Ovary (tissue), 9 donors: ENCODE results near the gene MTO1. TPM values are rescaled to one million over a fixed set of nuclear protein-coding genes. Genes with fewer than 3 reads are reported as not detected.
"Not testable (repeated sequence)": the region's sequence is repeated elsewhere in the genome, so short reads cannot be mapped to it uniquely, and the experiment has no call there.

Source experiments
- DNase-seq, 5 donors: peaks; one replicate each; pipeline ENCODE4 v3.0.0-alpha.2; 2019 to 2020
- H3K27ac ChIP-seq, 2 donors: fragments of 200-600 bp; one replicate each; pipeline versions ENCODE4 v1.5.1 to v1.8.0; 2019 to 2022
- H3K27me3 ChIP-seq: fragments of 200-600 bp; one replicate; pipeline ENCODE4 v1.8.0; 2022
- H3K36me3 ChIP-seq: fragments of 200-600 bp; sonication (generic); one replicate; pipeline ENCODE4 v1.5.1; 2019
- H3K4me1 ChIP-seq: one replicate; pipeline ENCODE4 v1.8.1; 2013; ENCODE audit warnings: mild to moderate bottlenecking, moderate library complexity; ENCODE audit not compliant: insufficient read depth
- H3K4me3 ChIP-seq: fragments of 200-600 bp; sonication (generic); one replicate; pipeline ENCODE4 v1.5.1; 2017
- H3K9me3 ChIP-seq, 2 donors: fragments of 200-600 bp in 1 of 2; sonication (generic) in 1 of 2; one replicate each; pipeline versions ENCODE4 v1.5.1 to v1.8.1; 2013 to 2019; ENCODE audit warnings: mild to moderate bottlenecking in 1 of 2, moderate library complexity in 1 of 2
- CTCF ChIP-seq, 3 donors: fragments of 450-650 bp in 2 of 3; fragments of 200-600 bp in 1 of 3; IDR thresholded peaks; one replicate each; pipeline versions ENCODE4 v1.5.1 to v1.8.0; 2016 to 2022; ENCODE audit warnings: antibody characterized with exemption in 3 of 3, mild to moderate bottlenecking in 1 of 3
- EP300 ChIP-seq: sonication (generic); formaldehyde crosslinking; IDR thresholded peaks from one replicate; pipeline ENCODE4 v1.6.1; 2017; ENCODE audit warnings: antibody characterized with exemption
- POLR2A ChIP-seq: fragments of 450-650 bp; IDR thresholded peaks from one replicate; pipeline ENCODE4 v1.6.1; 2017; ENCODE audit warnings: antibody characterized with exemption, mild to moderate bottlenecking, moderate library complexity
- WGBS, 3 donors: extraction: QIAGEN DNeasy Blood & Tissue Kit in 1 of 3; methylation state at CpG; one replicate each; pipeline versions ENCODE4 v1.1.5 to v1.1.7; 2013 to 2017; 5-methylcytosine and 5-hydroxymethylcytosine counted together
- intact Hi-C, 4 donors: fragments of 100-400 bp; cut with DNase I; formaldehyde crosslinking; loops; one replicate each; pipeline versions ENCODE4 v1.11.0 to v1.15.1; 2022 to 2023
- polyA plus RNA-seq, 2 donors: library from polyadenylated mRNA; stranded (reverse); fragments of 200-250 nt in 1 of 2; fragments of 350-450 nt in 1 of 2; fragmentation: Illumina TruSeq in 1 of 2; extraction: RNeasy Lipid Tissue Mini Kit (QIAGEN cat#74804) in 1 of 2; gene quantifications; one replicate each; pipeline ENCODE4 v1.2.3, GENCODE V29; 2013 to 2014
- total RNA-seq, 7 donors: library from RNA; depleted of rRNA in 2 of 7; stranded (reverse); fragments of >200 nt in 2 of 7; fragmentation: NEBNext Ultra II Directional in 3 of 7; extraction: Animal tissue kit (Norgen Biotek cat#: 25700) in 3 of 7; gene quantifications; one replicate each; pipeline versions ENCODE4 v1.1.0 to v1.2.4, GENCODE V29; 2016 to 2023
- donor health status: DM: no; HTN: no; CAD: no; lungs with moderate emphysema.
- donor health status: DM: no; HTN: no; CAD: no.
- donor health status: Bipolar disorder and iron deficiency.
- donor health status: DM: yes; HTN: yes; CAD: no.
- donor health status: DM: no; HTN: no; CAD: no.
- donor health status: DM: yes; HTN: yes; CAD: no.

Gene MTO1
- total and polyA plus RNA-seq, 9 donors: 19.8 to 43.1 (median 31.0) TPM

GRCh38 chr6:73537677-73538076, 76.1 kb downstream of the MTO1 start:
- Histone ChIP-seq H3K27me3 (no peaks in the 10 kb centered on the region), H3K4me3 (no peak overlapping the region), H3K36me3 (no peaks in the 10 kb centered on the region), H3K4me1 (no peaks in the 10 kb centered on the region), H3K27ac (no peak overlapping the region), H3K9me3 (no peaks in the 10 kb centered on the region)
- TF ChIP-seq EP300: no peak
- no peak for TF ChIP-seq POLR2A
- TF ChIP-seq CTCF (IDR thresholded peaks at IDR 0.05): no peak
- intact Hi-C loops: no loop called here
- 76 to 82% (median 76%) methylated on average over 3 of the region's 3 CpGs for WGBS, 3 donors
- no peak for DNase-seq

- H3K4me3 ChIP-seq: no peak overlapping the region
- H3K9me3 ChIP-seq: no peaks in the 10 kb centered on the region
- no peak for TF ChIP-seq POLR2A
- no peak for TF ChIP-seq EP300
- TF ChIP-seq CTCF (IDR thresholded peaks at IDR 0.05): no peak
- intact Hi-C loops: no loop called here
- DNase-seq: no peak
- H3K27me3 ChIP-seq: no peaks in the 10 kb centered on the region
- no peaks in the 10 kb centered on the region for H3K4me1 ChIP-seq
- H3K27ac ChIP-seq: no peak overlapping the region
- WGBS, 3 donors: 92 to 93% (median 92%) methylated on average over 10 of the region's 10 CpGs
- no peaks in the 10 kb centered on the region for H3K36me3 ChIP-seq
Observed at GRCh38 chr6:73538116-73538779, 76.7 kb downstream of the MTO1 start.

GRCh38 chr6:73542481-73542880, 80.9 kb downstream of the MTO1 start:
- H3K9me3 ChIP-seq, DNase-seq, H3K36me3 ChIP-seq, H3K4me1 ChIP-seq, H3K27me3 ChIP-seq, H3K4me3 ChIP-seq, intact Hi-C loops, H3K27ac ChIP-seq: not testable (repeated sequence)
- WGBS, 3 donors: 92 to 96% (median 93%) methylated on average over 3 of the region's 3 CpGs

- Histone ChIP-seq H3K4me3 (no peak overlapping the region), H3K36me3 (no peaks in the 10 kb centered on the region), H3K27me3 (no peaks in the 10 kb centered on the region), H3K9me3 (no peaks in the 10 kb centered on the region), H3K27ac (no peak overlapping the region), H3K4me1 (no peaks in the 10 kb centered on the region)
- intact Hi-C loops: no loop called here
- WGBS, 3 donors: 90 to 95% (median 93%) methylated on average over 5 of the region's 5 CpGs
- no peak for TF ChIP-seq CTCF (IDR thresholded peaks at IDR 0.05)
- TF ChIP-seq EP300: no peak
- no peak for TF ChIP-seq POLR2A
- DNase-seq: no peak
Observed at GRCh38 chr6:73542891-73543290, 81.4 kb downstream of the MTO1 start.

GRCh38 chr6:73547036-73547435, 85.5 kb downstream of the MTO1 start:
- Histone ChIP-seq H3K27me3 (no peaks in the 10 kb centered on the region), H3K36me3 (no peaks in the 10 kb centered on the region), H3K4me3 (no peak overlapping the region), H3K27ac (no peak overlapping the region), H3K9me3 (no peaks in the 10 kb centered on the region), H3K4me1 (no peaks in the 10 kb centered on the region)
- intact Hi-C loops: no loop called here
- TF ChIP-seq POLR2A (no peak), EP300 (no peak), CTCF (IDR thresholded peaks at IDR 0.05) (no peak)
- no peak for DNase-seq
- WGBS, 3 donors: 76 to 91% (median 80%) methylated on average over 1 of the region's 1 CpG
